NCI-H82 (cell line): Measurements from ENCODE around the gene HAUS3.
"Not testable (repeated sequence)": the region's sequence is repeated elsewhere in the genome, so short reads cannot be mapped to it uniquely, and the experiment has no call there.

Source experiments
- DNase-seq: peaks from one replicate; lab custom pipeline; 2025; lab: John Stamatoyannopoulos, UW

Gene HAUS3

GRCh38 chr4:2275546-2276251 is 33.8 kb upstream of the HAUS3 start:
- DNase-seq: no peak

GRCh38 chr4:2275044-2275397 is 33.1 kb upstream of the HAUS3 start:
- DNase-seq: not testable (repeated sequence)

GRCh38 chr4:2274320-2275043 is 32.6 kb upstream of the HAUS3 start:
- DNase-seq: no peak

GRCh38 chr4:2273657-2274319 is 31.9 kb upstream of the HAUS3 start:
- no peak for DNase-seq

- DNase-seq: no peak
Measured at GRCh38 chr4:2273221-2273620, 31.3 kb upstream of the HAUS3 start.

- no peak for DNase-seq
Measured at GRCh38 chr4:2272828-2273120, 30.9 kb upstream of the HAUS3 start.

- no peak for DNase-seq
Measured at GRCh38 chr4:2272026-2272827, 30.3 kb upstream of the HAUS3 start.

GRCh38 chr4:2271279-2272025 is 29.5 kb upstream of the HAUS3 start:
- DNase-seq: no peak

GRCh38 chr4:2270341-2271165 is 28.6 kb upstream of the HAUS3 start:
- no peak for DNase-seq

- DNase-seq: no peak
Measured at GRCh38 chr4:2269618-2270163, 27.8 kb upstream of the HAUS3 start.

GRCh38 chr4:2269206-2269531 is 27.2 kb upstream of the HAUS3 start:
- no peak for DNase-seq

GRCh38 chr4:2268357-2269205 is 26.7 kb upstream of the HAUS3 start:
- no peak for DNase-seq

- no peak for DNase-seq
Measured at GRCh38 chr4:2267841-2268240, 25.9 kb upstream of the HAUS3 start.

- DNase-seq: no peak
Measured at GRCh38 chr4:2267320-2267811, 25.4 kb upstream of the HAUS3 start.

- DNase-seq: no peak
Measured at GRCh38 chr4:2266821-2267220, 24.9 kb upstream of the HAUS3 start.

- no peak for DNase-seq
Measured at GRCh38 chr4:2266181-2266580, 24.3 kb upstream of the HAUS3 start.

- no peak for DNase-seq
Measured at GRCh38 chr4:2265113-2266110, 23.5 kb upstream of the HAUS3 start.

- no peak for DNase-seq
Measured at GRCh38 chr4:2264481-2265041, 22.6 kb upstream of the HAUS3 start.
